ENCODE results near the gene COTL1. TPM values are rescaled to one million over a fixed set of nuclear protein-coding genes. Genes with fewer than 3 reads are reported as not detected.

The COTL1 gene
- total and polyA plus RNA-seq, 9 of the 15 experiments (the other 6 are each of a cell fraction or from before 2014, with no cell fraction given), result 27.7 to 185 (median 72.5) TPM

DNA sequence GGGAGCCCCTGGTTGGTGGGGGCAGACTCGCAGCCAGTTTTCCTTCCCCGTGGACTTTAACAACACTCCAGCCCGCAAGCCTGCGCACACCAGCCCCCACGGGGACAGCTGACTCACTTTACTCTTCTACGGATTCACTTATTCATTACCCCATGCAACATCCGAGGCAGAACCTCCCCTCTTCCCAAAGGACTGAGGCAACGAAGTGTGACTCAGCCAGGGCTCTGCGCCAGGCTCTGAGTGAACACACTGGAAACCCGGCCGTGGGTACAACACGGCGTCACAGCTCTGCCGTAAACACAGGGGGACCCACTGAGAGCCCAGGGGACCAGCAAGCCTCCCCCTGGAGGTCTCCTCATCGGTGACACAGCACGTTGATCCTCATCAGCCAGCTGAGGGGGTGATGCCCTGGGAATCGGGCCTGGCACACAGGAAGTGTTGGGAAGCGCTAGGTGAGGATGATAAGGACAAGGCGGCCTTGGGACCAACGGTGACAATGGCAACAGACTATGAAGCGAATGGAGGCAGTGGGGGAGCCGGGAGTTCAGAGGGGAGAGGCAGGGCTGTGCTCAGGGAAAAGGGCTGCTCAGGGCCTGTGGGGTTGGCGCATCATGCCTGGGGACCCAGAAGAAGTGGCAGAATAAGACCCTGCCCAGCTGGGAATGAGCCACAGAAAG, 14.6 kb downstream of the COTL1 start (continued):
- no peak for TF ChIP-seq PCBP1 (IDR thresholded peaks at IDR 0.05; ENCODE audit: low read depth, low read length, poor library complexity, severe bottlenecking)
- TF ChIP-seq DPF2 (IDR thresholded peaks at IDR 0.05), result peak; percentile 57; the same call in 1 of the 2 replicates
- no peak for TF ChIP-seq ZFP30 (CRISPR knock-in tag; IDR thresholded peaks at IDR 0.05; ENCODE audit: borderline replicate concordance)
- no peak for TF ChIP-seq GTF2A2 (tag; IDR thresholded peaks at IDR 0.05)
- TF ChIP-seq ARID1B (IDR thresholded peaks at IDR 0.05), result 0 out of 2 replicates have a peak, but pooled peaks have one; percentile 40
- TF ChIP-seq CBX3 (IDR thresholded peaks at IDR 0.05; ENCODE audit: borderline replicate concordance in 1 of 2, low read length in 2 of 2), result no peak
- no peak for TF ChIP-seq POLR2A (conservative IDR thresholded peaks at IDR 0.05)
- no peak for TF ChIP-seq KLF16 (IDR thresholded peaks at IDR 0.05)
- no peak for TF ChIP-seq GATA2 (CRISPR knock-in tag; IDR thresholded peaks at IDR 0.05)
- TF ChIP-seq GABPB2 (CRISPR knock-in tag; conservative IDR thresholded peaks at IDR 0.05), result no peak
- 0 out of 2 replicates have a peak, but pooled peaks have one; percentile 61 for TF ChIP-seq GATAD2B (IDR thresholded peaks at IDR 0.05; ENCODE audit: borderline replicate concordance)
- TF ChIP-seq SRSF7 (optimal IDR thresholded peaks at IDR 0.05; ENCODE audit: low read depth, low read length), result no peak
- TF ChIP-seq, protein P1, sequence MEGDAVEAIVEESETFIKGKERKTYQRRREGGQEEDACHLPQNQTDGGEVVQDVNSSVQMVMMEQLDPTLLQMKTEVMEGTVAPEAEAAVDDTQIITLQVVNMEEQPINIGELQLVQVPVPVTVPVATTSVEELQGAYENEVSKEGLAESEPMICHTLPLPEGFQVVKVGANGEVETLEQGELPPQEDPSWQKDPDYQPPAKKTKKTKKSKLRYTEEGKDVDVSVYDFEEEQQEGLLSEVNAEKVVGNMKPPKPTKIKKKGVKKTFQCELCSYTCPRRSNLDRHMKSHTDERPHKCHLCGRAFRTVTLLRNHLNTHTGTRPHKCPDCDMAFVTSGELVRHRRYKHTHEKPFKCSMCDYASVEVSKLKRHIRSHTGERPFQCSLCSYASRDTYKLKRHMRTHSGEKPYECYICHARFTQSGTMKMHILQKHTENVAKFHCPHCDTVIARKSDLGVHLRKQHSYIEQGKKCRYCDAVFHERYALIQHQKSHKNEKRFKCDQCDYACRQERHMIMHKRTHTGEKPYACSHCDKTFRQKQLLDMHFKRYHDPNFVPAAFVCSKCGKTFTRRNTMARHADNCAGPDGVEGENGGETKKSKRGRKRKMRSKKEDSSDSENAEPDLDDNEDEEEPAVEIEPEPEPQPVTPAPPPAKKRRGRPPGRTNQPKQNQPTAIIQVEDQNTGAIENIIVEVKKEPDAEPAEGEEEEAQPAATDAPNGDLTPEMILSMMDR (IDR thresholded peaks at IDR 0.05 in 2 of 3, conservative IDR thresholded peaks at IDR 0.05 in 1 of 3; ENCODE audit: insufficient read depth in 2 of 3, low read depth in 1 of 3, low read length in 3 of 3), result 0 out of 6 replicates have a peak, but pooled peaks of 1 of the 3 experiments have one; percentile 2
- no peak for TF ChIP-seq CHD2 (IDR thresholded peaks at IDR 0.05; ENCODE audit: low read depth, low read length)
- TF ChIP-seq CEBPB (tag; IDR thresholded peaks at IDR 0.05), result no peak
- TF ChIP-seq CC2D1A (IDR thresholded peaks at IDR 0.05), result no peak
- TF ChIP-seq, protein P2, sequence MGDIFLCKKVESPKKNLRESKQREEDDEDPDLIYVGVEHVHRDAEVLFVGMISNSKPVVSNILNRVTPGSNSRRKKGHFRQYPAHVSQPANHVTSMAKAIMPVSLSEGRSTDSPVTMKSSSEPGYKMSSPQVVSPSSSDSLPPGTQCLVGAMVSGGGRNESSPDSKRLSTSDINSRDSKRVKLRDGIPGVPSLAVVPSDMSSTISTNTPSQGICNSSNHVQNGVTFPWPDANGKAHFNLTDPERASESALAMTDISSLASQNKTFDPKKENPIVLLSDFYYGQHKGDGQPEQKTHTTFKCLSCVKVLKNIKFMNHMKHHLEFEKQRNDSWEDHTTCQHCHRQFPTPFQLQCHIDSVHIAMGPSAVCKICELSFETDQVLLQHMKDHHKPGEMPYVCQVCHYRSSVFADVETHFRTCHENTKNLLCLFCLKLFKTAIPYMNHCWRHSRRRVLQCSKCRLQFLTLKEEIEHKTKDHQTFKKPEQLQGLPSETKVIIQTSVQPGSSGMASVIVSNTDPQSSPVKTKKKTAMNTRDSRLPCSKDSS (IDR thresholded peaks at IDR 0.05; ENCODE audit: low read depth, partially characterized antibody), result no peak
- TF ChIP-seq ZNF217 (CRISPR knock-in tag; IDR thresholded peaks at IDR 0.05), result no peak
- TF ChIP-seq, protein P3, sequence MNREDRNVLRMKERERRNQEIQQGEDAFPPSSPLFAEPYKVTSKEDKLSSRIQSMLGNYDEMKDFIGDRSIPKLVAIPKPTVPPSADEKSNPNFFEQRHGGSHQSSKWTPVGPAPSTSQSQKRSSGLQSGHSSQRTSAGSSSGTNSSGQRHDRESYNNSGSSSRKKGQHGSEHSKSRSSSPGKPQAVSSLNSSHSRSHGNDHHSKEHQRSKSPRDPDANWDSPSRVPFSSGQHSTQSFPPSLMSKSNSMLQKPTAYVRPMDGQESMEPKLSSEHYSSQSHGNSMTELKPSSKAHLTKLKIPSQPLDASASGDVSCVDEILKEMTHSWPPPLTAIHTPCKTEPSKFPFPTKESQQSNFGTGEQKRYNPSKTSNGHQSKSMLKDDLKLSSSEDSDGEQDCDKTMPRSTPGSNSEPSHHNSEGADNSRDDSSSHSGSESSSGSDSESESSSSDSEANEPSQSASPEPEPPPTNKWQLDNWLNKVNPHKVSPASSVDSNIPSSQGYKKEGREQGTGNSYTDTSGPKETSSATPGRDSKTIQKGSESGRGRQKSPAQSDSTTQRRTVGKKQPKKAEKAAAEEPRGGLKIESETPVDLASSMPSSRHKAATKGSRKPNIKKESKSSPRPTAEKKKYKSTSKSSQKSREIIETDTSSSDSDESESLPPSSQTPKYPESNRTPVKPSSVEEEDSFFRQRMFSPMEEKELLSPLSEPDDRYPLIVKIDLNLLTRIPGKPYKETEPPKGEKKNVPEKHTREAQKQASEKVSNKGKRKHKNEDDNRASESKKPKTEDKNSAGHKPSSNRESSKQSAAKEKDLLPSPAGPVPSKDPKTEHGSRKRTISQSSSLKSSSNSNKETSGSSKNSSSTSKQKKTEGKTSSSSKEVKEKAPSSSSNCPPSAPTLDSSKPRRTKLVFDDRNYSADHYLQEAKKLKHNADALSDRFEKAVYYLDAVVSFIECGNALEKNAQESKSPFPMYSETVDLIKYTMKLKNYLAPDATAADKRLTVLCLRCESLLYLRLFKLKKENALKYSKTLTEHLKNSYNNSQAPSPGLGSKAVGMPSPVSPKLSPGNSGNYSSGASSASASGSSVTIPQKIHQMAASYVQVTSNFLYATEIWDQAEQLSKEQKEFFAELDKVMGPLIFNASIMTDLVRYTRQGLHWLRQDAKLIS (CRISPR knock-in tag; IDR thresholded peaks at IDR 0.05), result no peak
- TF ChIP-seq ZNF77 (CRISPR knock-in tag; IDR thresholded peaks at IDR 0.05), result no peak
- no peak for TF ChIP-seq ZNF707 (CRISPR knock-in tag; conservative IDR thresholded peaks at IDR 0.05)
- TF ChIP-seq HIVEP1 (CRISPR knock-in tag; IDR thresholded peaks at IDR 0.05), result no peak
- TF ChIP-seq TOE1 (IDR thresholded peaks at IDR 0.05; ENCODE audit: borderline replicate concordance), result no peak
- TF ChIP-seq TOE1 (CRISPR knock-in tag; IDR thresholded peaks at IDR 0.05; ENCODE audit: borderline replicate concordance, low read depth), result no peak

All from K562 (cell line).